HG02943 (cell line): Measurements from ENCODE around the gene TAF4.
"Not testable (repeated sequence)": the region's sequence is repeated elsewhere in the genome, so short reads cannot be mapped to it uniquely, and the experiment has no call there.

Source experiments
- ATAC-seq: cut with Tn5 transposase; IDR thresholded peaks from one replicate; pipeline ENCODE4 v1.9.1; 2021; ENCODE audit warnings: mild to moderate bottlenecking, low read depth, moderate library complexity; ENCODE audit not compliant: unreplicated experiment

Gene TAF4

GRCh38 chr20:62065674-62066338 is at the start of gene TAF4:
Gene TAF4, minus strand, starts transcription at chr20:62065881. Its CDS starts 71 bp downstream, at chr20:62065810.
- peak; percentile 70 for ATAC-seq

GRCh38 chr20:62114894-62115293 is 49.2 kb upstream of the TAF4 start:
- ATAC-seq: no peak

GRCh38 chr20:62112368-62112767 is 46.7 kb upstream of the TAF4 start:
- no peak for ATAC-seq

- no peak for ATAC-seq
These were observed 45.5 kb upstream of the TAF4 start for GRCh38 chr20:62111148-62111547.

- no peak for ATAC-seq
These were observed 39.9 kb upstream of the TAF4 start for GRCh38 chr20:62105592-62105991.

- no peak for ATAC-seq
These were observed 39.2 kb upstream of the TAF4 start for GRCh38 chr20:62104791-62105345.

GRCh38 chr20:62104234-62104789 is 38.6 kb upstream of the TAF4 start:
- ATAC-seq: no peak

- no peak for ATAC-seq
These were observed 38.0 kb upstream of the TAF4 start for GRCh38 chr20:62103508-62104233.

- no peak for ATAC-seq
These were observed 35.4 kb upstream of the TAF4 start for GRCh38 chr20:62101078-62101477.

- ATAC-seq: no peak
These were observed 32.3 kb upstream of the TAF4 start for GRCh38 chr20:62097881-62098407.

- no peak for ATAC-seq
These were observed 31.0 kb upstream of the TAF4 start for GRCh38 chr20:62096421-62097380.

- ATAC-seq: no peak
These were observed 23.7 kb upstream of the TAF4 start for GRCh38 chr20:62089393-62089792.

GRCh38 chr20:62088258-62089127 is 22.8 kb upstream of the TAF4 start:
- no peak for ATAC-seq

- ATAC-seq: no peak
These were observed 22.0 kb upstream of the TAF4 start for GRCh38 chr20:62087632-62088031.

GRCh38 chr20:62087227-62087626 is 21.5 kb upstream of the TAF4 start:
- ATAC-seq: no peak

GRCh38 chr20:62085206-62085605 is 19.5 kb upstream of the TAF4 start:
- no peak for ATAC-seq

GRCh38 chr20:62084224-62084623 is 18.5 kb upstream of the TAF4 start:
- ATAC-seq: not testable (repeated sequence)

GRCh38 chr20:62083312-62083711 is 17.6 kb upstream of the TAF4 start:
- ATAC-seq: no peak
